B cell (primary cell): ENCODE data around the gene DKK1.

ENCODE experiments used
- CTCF ChIP-seq: fragments of 200-600 bp; IDR thresholded peaks from one replicate; pipeline ENCODE4 v1.8.0; 2022; ENCODE audit warnings: antibody characterized with exemption, mild to moderate bottlenecking
- EZH2 ChIP-seq: IDR thresholded peaks from 2 replicates; pipeline ENCODE4 v1.6.1; 2012; ENCODE audit warnings: borderline replicate concordance, low read depth, mild to moderate bottlenecking, moderate library complexity, low read length; ENCODE audit not compliant: insufficient read depth, poor library complexity, severe bottlenecking

GRCh38 chr10:52313256-52313932 lies 687 bp upstream of the DKK1 start:
- TF ChIP-seq CTCF (no peak), EZH2 (no peak)
